Ureter (tissue), 1 donor: Measurements from ENCODE around the gene CCDC40. TPM values are rescaled to one million over a fixed set of nuclear protein-coding genes. Genes with fewer than 3 reads are reported as not detected.

Experiments used
- DNase-seq: peaks from one replicate; pipeline ENCODE4 v3.0.0-alpha.2; 2020; ENCODE audit warnings: low spot score
- total RNA-seq: library from RNA; stranded (reverse); gene quantifications from one replicate; pipeline ENCODE4 v1.2.4, GENCODE V29; 2023
- donor health status: DM: yes; HTN: yes; CAD: no.

CCDC40 gene
- total RNA-seq, 1 donor from 2014 or later, result 12.4 TPM

DNA sequence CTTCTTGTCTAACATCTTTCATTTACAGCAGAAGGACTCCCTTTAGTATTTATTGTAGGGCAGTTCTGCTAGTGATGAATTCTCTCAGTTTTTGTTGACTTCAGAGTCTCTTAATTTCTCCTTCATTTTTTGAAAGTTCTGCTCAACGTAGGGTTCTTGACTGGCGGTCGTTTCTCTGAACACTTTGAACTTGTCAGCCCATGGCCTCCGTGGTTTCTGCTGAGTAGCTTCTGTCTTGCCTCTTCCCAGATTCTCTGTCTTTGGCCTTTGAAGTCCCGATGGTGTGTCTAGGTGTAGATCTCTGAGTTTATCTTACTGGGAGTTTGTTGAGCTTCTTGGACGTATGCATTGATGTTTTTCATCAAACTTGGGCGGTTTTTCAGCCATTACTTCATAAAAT lies 78.3 kb downstream of the CCDC40 start:
- DNase-seq, result no peak

DNA sequence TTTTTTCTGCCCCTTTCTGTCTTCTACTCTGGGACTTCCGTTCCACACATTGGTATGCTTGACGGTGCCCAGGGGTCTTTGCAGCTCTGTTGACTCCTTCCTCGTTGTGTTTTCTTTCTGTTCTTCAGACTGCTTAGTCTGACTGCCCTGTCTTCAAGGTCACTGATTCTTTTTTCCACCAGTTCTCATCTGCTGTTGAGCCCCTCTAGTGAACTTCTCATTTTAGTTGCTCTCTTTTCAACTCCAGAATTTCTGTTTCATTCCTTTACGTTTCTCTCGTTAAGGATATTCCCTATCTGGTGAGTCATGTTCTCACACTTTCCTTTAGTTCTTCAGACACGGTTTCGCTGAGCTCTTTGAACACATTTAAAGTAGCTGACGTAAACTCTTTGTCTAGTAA lies 78.7 kb downstream of the CCDC40 start:
- no peak for DNase-seq

DNA sequence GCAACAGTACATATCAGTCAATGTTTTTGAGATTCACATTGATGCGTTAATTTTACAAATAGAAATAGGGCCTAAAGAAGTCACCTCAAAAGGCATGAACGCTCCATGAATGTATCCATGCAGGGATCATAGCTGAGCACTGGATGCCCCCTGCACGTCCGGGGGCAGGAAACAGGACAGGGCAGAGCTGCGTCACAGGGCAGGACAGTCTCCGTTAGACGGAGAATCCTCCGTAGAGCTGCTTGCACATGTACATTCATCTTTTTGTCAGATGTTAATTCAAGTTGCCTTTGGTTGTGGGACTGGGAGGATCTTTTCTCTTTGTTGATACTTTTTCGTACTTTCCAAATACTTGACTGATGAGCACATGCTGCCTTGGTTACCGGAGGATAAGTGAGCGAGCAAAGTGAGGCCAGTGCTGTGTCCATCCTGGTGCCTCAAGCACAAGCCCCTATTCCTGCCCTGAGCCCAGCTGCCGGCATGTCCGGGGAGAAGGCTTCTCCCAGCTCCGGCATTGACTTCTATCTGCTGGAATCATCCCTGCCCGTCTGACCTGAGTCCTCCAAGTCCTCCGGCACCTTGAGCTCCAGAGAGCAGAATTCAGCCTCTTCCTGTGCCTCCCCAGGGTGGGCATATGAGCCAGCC lies 80.0 kb downstream of the CCDC40 start:
- DNase-seq, result no peak

DNA sequence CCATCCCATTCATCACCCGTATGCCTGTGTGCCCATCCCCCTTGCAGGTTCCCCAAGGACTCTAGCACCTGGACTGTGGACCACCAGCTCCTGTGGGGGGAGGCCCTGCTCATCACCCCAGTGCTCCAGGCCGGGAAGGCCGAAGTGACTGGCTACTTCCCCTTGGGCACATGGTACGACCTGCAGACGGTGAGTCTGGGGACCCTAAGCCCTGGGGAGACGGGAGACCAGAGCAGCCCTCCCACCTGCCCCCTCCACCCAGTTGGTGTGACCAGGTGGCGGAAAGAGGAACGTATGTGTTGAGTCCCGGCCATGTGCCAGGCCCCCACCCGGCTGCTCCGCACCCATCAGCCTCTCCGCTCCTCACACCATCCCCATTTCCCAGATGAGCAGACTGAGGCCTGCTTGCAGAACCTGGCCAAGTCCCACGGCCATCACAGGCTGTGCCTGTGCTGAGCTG lies 80.5 kb downstream of the CCDC40 start:
- no peak for DNase-seq

GRCh38 chr17:80117491-80118401 lies 81.3 kb downstream of the CCDC40 start:
- DNase-seq, result no peak

DNA sequence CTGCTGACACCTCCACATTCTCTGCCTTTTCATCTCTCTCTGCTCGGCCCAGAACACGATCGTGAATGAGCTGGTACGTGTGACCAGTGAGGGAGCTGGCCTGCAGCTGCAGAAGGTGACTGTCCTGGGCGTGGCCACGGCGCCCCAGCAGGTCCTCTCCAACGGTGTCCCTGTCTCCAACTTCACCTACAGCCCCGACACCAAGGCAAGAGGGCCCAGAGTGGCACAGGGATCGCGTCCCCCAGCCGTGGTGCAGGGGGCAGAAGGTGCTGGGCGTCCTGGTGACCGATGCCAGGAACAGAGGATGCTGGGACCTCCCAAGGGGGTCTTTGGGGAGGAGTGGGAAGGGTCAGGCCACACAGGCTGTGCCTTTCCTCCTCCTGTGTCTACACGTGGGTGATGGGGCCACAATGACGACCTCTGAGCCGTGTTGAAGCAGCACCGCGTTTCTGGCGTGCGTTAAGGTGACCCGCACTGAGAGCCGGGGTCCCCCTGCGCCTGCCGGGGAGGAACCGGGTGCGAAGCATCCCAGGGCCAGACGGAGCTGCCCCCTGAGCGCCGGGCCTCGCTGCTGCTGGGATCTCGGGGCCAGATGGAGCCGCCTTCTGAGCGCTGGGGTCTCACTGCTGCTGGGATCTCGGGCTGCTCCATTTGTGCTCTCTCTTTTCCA lies 82.3 kb downstream of the CCDC40 start:
- DNase-seq, result no peak

DNA sequence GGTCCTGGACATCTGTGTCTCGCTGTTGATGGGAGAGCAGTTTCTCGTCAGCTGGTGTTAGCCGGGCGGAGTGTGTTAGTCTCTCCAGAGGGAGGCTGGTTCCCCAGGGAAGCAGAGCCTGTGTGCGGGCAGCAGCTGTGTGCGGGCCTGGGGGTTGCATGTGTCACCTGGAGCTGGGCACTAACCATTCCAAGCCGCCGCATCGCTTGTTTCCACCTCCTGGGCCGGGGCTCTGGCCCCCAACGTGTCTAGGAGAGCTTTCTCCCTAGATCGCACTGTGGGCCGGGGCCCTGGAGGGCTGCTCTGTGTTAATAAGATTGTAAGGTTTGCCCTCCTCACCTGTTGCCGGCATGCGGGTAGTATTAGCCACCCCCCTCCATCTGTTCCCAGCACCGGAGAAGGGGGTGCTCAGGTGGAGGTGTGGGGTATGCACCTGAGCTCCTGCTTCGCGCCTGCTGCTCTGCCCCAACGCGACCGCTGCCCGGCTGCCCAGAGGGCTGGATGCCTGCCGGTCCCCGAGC lies 82.9 kb downstream of the CCDC40 start:
- no peak for DNase-seq

DNA sequence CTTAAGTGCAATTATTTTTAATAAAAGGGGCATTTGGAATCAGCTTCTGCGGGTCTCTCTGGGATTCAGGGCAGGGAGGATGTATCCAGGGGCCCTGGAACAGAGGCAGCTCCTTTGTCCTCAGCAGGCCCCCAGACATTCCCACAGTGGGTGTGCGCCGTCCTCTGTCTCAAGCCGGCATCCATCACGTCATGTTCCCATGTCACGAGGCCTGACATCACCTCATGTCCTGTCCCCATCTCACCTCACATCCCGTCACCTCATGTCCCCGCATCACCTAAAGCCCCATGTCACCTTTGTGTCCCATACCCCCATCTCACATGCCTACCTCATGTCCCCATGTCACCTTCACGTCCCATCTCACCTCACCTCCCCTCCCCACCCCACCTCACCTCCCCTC lies 83.4 kb downstream of the CCDC40 start:
- no peak for DNase-seq

DNA sequence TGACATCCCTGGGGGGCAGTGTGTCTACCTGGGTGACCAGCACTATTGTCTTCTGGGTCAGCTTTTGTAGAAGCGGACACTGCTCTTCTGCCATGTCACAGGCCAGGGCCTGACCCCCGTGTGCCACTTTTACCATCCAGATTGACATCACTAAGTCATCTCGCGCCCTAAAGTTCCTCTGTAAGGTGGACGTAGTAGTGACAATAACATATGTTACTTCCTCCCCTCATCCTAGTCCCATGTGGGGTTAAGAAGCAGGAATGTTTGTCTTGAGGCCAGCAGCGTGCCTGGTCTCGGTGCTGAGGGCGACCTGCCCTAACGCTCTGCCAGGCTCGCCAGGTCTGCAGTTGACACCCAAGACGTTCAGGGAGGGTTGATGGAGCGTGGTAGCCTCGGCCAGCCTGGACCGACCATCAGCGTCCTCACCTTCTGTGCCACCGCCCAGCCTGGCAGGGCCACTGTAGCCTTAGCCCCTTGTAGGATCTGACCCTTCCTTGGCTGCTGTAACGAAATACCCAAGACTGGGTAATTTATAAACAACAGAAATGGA lies 85.7 kb downstream of the CCDC40 start:
- DNase-seq, result no peak

- DNase-seq, result no peak
Observed at GRCh38 chr17:80122926-80123505, 86.6 kb downstream of the CCDC40 start.

GRCh38 chr17:80123791-80124190 lies 87.3 kb downstream of the CCDC40 start:
- no peak for DNase-seq

DNA sequence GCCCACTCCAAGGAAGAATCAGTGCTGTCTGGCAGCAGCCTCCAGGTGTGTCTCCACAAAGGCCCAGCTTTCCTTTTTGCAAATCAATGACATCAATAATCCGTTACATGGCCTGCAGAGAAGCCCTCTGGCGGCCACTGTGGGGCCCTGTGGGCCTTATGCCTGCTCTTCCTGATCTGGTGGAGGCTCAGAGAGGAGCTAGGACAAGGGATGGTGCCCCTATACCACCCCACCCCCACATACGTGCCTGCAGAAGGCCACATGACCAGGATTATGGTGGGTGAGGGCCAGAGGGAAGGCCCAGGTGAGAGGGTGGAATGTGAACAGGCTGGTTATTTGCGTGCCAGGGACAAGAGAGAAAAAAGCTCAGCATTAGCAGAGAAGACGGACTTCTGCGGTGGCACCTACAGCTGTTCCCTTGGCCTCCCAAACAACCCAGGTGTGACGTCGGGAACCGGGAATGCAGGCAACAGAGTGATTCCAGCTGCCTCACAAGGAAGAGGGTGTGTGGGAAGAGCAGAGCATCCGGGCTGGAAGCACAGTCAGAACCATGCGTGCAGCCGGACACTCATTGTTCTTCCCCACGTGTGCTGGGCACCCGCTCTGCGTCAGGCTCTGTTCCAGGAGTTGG lies 88.0 kb downstream of the CCDC40 start:
- peak; percentile 46 for DNase-seq

- DNase-seq, result no peak
Observed at GRCh38 chr17:80125656-80126448, 89.4 kb downstream of the CCDC40 start.

- no peak for DNase-seq
Observed at GRCh38 chr17:80126449-80126715, 89.9 kb downstream of the CCDC40 start.

GRCh38 chr17:80129006-80129565 lies 92.6 kb downstream of the CCDC40 start:
- no peak for DNase-seq

- DNase-seq, result no peak
Observed at GRCh38 chr17:80130992-80131391, 94.5 kb downstream of the CCDC40 start.

DNA sequence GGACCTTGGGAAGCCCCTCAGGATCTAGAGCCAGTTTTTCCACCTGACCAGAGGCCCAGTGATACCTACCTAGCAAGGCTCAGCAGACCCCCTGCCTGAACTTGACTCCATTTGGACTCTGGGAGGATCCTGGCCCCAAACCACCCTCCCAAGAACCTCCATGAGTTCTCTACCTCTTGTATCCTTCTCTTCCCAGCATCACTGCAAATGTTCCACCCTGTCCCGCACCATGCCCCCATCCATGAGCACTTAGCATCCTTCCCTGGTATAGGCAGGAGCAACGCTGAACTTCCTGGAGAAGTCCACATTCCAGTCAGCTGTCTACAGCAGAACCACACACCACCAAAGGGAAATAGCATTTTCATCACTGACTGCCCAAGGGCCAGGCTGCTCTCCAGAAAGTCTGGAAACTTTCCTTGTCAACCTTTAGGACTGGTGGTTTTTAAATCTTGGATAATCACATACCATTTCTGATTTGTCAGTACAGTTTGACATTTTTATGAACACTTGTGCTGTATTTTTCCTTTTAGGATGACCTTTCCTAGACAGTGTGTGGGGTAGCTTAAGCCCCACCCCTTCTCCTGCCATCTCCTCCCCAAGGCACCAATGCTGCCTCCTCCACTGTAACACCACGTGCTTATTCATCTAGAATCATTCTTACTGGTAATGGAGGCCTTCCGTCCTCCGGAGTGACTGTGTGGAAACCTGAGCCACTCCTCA lies 96.6 kb downstream of the CCDC40 start:
- no peak for DNase-seq

- DNase-seq, result no peak
Observed at GRCh38 chr17:80133626-80133970, 97.2 kb downstream of the CCDC40 start.

DNA sequence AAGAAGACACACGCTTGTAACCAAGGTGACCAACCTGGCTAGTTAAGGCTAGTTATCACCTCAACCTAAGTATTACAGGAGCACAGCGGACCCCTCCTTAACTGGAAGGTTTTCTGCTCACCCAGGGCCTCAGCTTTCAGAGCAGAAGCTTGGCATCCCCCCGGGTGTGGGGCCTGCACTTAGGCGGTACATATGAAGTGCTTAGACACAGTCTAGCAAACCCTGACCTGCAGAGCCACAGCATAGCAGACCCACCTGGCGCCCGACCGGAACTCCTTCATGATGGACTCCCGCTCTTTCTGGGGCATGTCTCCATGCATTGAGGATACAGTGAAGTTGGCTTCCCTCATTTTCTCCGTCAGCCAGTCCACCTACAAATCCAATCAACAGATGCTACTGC lies 100.7 kb downstream of the CCDC40 start:
- no peak for DNase-seq
